Activated effector memory CD4-positive, alpha-beta T cell treated with anti-CD3 and anti-CD28 coated beads, Interleukin-2, amount 50 U/mL, for 16 hours (primary cell): ENCODE measurements around the gene MPND.

ENCODE experiments used
- DNase-seq: peaks from one replicate; pipeline ENCODE4 v3.0.0-alpha.2; 2020

MPND gene

GRCh38 chr19:4385291-4386040, 42.1 kb downstream of the MPND start:
- no peak for DNase-seq

DNA sequence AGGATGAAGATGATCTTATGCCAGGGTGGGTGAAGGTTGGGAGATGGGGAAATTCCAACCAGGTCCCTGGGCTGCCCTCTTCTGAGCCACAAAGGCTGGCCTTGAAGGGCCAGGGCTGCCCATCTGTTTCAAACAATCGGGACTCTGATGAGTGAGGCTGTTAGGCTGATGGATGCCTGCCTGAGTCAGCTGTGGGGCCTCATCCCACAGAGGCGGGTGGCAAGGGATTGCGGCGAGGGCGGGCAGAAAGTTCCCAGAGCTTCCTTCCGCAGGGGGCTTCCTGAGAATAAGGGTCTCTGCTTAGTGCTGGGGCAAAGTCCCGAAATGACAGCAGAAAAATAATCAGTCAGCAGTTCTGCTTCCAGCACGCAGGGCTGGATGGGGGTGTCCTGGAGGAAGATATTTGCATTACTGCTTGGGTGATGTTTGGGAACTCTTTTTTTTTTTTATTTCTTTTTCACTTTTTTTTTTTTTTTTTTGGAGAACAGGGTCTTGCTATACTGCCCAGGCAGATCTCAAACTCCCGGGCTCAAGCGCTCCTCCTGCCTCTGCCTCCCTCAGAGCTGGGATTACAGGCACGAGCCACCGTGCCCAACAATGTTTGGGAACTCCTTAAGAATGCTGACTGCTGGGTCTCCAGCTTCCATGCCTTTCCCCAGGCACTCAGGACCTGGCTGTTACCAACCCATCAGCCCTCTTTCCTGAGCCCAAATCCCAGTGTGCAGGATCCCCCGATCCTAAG, 42.9 kb downstream of the MPND start:
- DNase-seq, result no peak

GRCh38 chr19:4388337-4389063, 45.1 kb downstream of the MPND start:
- DNase-seq, result no peak

DNA sequence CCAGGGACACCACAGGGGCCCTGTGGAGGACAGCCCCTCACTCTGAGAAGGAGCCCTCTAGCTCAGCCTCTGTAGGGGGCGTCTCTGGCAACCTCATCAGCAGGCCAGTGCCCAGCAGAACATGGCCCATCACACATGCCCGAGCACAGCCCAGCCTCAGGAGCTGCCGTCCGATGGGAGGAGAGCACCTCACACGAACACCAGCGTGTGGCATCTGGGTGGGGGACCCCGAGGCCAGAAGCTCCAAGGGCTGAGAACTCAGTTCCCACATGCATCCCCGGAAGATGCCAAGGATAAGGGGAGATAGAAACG, 45.7 kb downstream of the MPND start:
- DNase-seq, result no peak

DNA sequence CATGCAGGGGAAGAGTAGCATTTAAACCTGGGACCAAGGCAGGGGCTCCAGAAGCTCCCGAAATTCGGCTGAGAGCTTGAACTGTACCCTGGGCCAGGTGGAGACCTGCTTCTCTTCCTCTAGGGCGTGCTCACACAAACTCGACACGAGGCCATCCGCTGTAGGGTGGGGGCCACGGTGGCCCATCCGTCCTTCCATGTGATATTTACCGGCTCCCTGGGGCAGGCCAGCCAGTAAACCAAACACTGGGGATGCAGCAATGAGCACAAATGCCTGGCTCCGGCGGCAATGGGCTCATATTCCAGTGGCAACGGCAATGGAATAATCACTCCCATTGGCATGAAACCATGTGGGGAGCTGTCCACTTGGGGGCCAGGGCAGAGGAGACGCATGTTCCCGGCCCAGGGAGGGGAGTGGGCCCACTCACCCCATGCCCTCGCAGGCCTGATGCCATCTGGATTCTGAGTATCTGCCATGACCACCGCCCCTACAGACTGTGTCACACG, 46.2 kb downstream of the MPND start:
- DNase-seq, result no peak

DNA sequence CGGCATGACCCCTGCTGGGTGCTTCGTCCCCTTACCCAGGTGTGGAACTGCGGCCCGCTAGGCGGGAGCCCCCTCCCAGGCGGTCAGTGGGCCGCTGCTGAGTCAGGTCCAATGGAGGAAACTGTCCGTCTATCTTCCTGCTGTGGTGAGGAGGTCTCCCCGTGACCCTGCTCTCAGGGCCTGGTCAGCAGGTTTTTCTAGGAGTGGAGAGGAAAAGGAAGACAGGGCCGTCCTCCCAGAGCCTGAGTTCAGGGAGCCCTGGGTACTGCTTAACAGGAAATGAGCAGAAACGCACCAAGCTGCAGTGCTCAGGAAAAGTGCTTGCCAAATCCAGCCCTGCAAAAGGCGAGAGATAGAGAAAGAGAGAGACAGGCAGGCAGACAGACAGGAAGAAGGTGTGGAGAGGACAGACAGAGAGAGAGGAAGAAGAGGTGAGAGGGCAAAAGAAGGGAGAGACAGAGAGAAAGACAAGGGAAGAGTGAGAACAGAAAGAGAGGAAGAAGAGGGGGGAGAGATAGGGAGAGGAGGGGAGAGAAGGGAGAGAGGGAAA, 46.7 kb downstream of the MPND start:
- no peak for DNase-seq

DNA sequence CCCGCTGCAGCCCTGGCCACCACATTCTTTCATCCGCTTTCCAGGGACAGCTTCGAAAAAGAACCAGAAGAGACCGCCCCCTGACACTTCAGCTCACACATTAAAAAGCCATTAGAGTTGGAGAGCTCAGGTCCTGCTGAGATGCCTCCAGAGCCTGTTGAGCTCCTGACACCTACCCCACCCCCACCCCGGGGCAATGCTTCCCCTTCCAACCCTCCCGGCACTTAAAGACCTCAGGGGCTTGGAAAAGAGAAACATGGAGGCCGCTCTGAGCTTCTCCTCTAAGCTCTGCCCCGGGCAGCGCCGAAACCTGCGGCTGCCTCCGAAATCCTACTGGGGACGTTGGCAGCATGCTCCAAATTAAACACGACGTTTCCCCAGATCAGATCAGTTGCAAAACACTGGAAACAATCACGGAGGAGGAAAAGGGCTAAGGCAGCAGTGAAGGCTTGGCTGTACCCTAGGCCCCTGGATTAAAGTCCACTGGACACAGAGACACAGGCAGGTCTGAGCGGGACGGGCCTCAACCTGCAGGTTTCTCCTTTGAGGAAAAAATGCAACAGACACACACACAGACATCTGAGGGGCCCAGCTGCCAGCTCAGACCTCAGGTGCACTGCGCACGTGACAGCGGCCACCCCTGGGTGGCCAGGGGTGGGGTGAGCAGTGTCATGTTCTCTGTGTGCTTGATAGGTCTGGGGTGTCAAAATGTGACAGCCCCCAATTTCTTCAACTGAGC, 47.4 kb downstream of the MPND start:
- DNase-seq, result no peak

DNA sequence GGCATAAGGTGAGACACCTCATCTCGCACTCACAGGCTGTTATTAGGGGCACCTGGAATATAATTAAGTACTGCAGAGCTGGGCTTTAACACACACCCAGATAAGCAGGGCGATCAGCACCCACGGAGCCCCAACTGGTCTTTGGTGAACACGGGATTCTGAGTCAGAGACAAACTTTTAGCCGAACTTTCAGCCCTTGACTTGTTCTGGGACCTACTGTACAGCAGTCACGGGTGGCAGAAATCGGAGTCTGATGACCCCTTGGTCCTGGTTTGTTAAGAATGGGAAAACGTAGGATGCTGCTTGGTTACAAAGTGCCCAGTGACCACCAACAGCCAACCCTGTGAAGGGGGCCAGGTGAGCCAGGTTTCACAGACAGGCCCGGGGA, 47.9 kb downstream of the MPND start:
- no peak for DNase-seq

- DNase-seq, result no peak
These were observed 48.5 kb downstream of the MPND start for GRCh38 chr19:4391701-4392483.

GRCh38 chr19:4393947-4394590, 50.7 kb downstream of the MPND start:
- DNase-seq, result no peak

DNA sequence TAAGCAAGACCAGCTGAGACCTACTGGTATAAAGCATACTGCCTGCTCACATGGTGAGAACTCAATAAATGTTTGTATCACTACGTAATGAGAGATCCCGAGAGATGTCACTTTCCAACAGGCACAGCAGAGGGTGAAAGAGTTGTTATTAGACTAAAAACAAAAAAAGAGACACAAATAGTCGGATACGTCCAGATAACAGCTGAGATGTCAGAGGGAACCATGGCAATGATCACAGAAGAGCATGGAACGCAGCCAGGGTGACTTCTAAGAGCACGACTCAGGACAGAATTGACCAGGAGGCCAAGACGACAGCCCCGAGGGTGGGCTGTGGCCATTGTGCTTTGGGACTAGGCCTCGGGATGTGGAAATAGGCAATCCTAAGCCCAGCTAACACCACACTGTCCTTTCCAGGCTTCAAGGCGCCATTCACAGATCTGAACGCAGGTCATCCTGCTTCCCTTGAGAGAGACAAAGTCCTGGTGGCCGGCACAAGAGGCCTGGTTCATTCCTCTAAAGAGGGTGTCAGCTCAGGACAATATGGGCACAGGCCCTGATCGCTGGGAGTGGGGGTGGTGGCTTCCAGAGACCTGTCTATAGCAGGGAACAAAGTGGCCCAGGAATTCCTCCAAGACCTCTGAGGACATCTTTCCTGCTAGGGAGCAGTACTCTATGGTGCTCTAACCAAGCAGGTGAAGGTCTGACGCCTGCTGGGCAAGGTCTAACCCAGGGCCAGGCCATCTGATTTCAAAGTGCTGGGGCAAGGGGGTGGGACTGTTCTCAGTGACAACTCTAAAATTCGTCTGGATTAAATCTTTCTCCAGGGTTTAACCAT, 53.8 kb downstream of the MPND start:
- no peak for DNase-seq

DNA sequence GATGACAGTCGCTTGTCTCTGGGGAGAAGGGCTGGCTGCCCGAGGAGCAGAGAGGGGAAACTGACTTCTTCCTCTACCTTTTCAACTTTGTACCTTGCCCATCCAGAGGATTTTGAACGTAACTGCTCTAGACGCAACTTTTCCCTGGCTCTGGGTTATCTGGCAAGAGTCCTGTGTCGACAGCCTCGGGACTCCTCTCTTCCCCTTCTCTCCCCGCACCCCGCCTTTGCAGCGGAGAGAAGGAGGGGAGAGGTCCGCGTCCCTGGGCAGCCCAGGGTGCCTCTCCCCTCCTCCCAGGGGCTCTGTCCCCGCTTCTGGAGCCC, 56.4 kb downstream of the MPND start:
- DNase-seq, result no peak

DNA sequence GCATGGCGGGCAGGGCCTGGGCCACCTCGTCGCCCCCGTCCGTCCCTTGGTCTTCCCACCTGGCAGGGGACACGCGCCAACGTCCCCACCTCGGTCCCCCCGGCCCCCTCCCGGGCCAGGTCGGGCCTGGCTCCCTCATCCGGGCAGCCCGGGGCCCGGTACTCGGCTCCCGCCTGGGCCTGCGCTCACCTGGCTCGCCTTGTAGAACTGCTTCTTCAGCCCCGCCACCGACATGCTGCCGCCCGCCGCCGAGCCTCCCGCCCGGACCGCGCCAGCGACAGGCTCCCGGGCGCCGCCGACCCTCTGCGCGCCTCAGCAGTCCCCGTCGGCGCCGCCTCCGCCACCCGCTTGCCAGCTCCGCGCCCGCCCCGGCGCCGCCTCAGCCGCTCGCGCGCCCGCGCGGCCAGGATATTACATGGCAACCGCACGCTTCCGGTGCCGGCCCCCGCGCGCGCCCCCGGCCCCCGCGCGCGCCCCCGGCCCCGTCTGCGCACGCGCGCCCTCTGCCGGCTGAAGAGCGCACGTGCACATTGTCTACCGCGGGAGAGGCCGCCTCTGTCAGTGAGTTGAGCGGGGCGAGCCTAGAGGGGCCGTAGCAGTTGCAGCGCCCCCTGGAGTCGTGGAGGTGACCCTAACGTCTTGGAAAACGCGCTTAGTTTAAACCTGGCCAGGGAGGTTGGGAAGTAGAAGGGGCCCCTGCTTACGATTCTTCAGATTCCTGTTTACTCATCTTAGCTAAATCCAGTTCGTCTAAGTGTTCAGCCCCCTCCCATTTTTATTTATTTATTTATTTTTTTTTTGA, 57.0 kb downstream of the MPND start, which contains the start of gene SH3GL1:
Gene SH3GL1 (minus strand): TSS at position 413 of the 802 bp plus-strand sequence. CDS start 179 bp downstream, at position 234.
- peak; percentile 98 for DNase-seq

DNA sequence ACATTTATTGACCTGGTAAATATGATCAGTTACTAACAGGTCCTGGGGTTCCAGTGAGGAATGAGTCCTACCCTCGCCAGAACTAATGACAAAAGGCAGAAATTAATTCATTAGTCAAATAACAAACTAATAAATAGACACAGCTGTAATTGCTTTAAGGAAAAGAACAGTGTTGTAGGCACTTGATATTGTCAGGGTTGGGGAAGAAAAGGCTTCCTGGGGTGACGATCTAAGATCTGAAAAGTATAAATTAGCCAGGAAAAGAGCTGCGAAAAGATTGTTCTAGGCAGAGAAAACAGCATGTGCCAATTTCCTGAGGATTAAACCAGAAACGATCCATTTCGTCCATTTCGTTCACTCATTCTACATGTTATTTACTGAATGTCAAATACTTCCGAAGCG, 58.4 kb downstream of the MPND start:
- no peak for DNase-seq

DNA sequence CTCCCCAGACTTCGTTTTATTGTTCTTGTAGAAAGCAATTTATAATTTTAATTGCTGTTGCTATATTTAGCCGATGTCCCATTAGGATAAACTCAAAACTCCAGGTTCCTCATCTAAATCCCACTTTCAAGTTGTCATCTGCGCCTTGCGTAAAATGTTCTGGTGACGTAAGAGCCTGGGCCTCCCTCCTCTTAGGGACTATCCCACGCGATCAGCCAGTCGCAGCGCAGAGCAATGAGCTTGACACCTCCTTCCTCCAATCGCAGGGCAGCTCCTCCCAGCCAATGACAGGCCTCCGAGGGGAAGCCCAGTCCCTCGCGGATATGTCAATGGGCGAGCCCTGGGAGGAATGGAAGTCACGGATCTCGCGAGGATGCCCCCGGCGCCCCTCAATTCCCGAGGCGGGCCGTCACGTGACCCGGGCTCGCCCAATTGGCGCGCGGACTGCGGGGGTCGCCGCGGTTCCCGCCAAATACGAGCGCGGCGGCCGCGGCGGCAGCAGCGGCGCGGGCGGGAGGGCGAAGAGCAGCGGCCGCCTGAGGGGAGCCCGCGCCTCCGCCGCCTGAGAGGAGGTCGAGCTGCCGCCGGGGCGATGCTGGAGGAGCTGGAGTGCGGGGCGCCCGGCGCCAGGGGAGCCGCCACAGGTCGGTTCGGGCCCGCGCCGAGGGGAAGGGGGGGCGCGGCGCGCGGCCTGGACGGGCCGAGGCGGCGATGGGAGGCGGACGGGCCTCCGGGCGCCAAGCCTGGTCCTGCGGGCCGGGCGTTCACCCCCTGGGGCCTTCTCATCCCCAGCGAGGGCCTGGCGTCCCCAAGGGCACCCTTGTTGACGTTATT, 59.0 kb downstream of the MPND start, which contains the start of gene CHAF1A:
Gene CHAF1A (plus strand): TSS at position 470 of the 834 bp plus-strand sequence. CDS start 123 bp downstream, at position 593.
- peak; percentile 100 for DNase-seq

DNA sequence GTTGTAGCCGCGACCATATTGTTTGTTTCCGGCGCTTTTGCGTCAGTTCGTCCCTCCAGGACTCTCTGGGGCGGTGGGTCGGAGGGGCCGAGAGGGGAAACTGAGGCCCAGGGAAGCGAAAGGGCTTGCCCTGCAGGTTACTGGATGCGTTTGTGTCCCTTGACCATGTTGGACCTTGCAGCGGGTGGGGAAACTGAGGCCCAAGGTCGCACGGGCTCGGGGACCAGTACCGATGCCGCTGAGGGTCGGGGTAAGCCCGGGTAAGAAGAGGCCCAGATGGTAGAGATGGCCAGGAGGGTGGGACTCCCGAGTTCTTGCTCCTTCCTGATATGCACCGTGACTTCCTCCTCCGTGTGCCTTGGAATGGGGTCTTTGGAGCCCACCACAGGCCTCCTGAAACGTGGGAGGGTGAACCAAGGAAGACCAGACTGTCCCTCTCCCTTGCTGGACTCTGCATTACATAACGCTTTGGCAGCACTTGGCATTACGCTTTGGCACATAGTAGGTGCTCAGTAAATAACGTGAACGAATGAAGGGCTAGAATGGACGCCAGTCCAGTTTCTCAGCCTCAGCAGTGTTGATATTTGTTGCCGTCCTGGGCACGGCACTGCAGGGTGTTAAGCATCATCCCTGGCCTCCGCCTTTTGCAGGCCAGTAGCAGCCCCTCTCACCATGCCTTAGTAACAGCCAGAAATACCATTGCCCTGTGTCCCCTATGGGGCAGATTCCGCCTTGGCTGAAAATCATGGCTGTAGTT, 59.8 kb downstream of the MPND start:
- no peak for DNase-seq

DNA sequence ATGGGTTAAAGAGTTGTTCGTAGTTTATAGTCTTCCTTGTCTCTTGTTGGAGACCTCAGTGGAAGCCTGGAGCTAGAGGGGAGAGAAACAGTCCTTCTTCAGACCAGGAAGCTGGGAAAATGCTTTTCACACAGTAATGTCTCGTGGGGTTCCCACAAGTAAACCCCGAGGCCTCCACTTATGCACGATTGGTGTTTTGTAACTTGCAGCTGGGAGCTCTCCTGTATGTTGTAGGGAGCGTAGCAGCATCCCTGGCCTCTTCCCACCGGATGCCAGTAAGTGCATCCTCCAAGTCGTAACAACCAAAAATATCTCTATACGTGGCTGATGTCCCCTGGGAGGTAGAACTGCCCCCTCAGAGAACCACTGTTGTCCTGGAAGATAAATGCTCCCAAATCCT, 62.6 kb downstream of the MPND start:
- no peak for DNase-seq

GRCh38 chr19:4406626-4407025, 63.3 kb downstream of the MPND start:
- DNase-seq, result no peak
